ENCODE data around the gene COLGALT1.

The COLGALT1 gene

GRCh38 chr19:17623224-17623935 lies 67.9 kb downstream of the COLGALT1 start:
- no peak for DNase-seq (ENCODE audit: low spot score)

GRCh38 chr19:17624314-17624991 lies 69.0 kb downstream of the COLGALT1 start:
- no peak for DNase-seq (ENCODE audit: low spot score)

GRCh38 chr19:17625043-17625442 lies 69.6 kb downstream of the COLGALT1 start:
- no peak for DNase-seq (ENCODE audit: low spot score)

GRCh38 chr19:17625980-17626379 lies 70.5 kb downstream of the COLGALT1 start:
- DNase-seq (ENCODE audit: low spot score) = no peak

- no peak for DNase-seq (ENCODE audit: low spot score)
Observed at GRCh38 chr19:17626456-17627015, 71.1 kb downstream of the COLGALT1 start.

- no peak for DNase-seq (ENCODE audit: low spot score)
Observed at GRCh38 chr19:17627161-17627560, 71.7 kb downstream of the COLGALT1 start.

GRCh38 chr19:17627921-17628320 lies 72.5 kb downstream of the COLGALT1 start:
- DNase-seq (ENCODE audit: low spot score) = no peak

GRCh38 chr19:17629760-17630159 lies 74.3 kb downstream of the COLGALT1 start:
- DNase-seq (ENCODE audit: low spot score) = no peak

- no peak for DNase-seq (ENCODE audit: low spot score)
Observed at GRCh38 chr19:17632577-17632976, 77.1 kb downstream of the COLGALT1 start.
